Neuronal stem cell (in vitro differentiated cells): ENCODE results near the gene GDF2.

ENCODE experiments used
- DNase-seq: peaks from one replicate; pipeline ENCODE4 v3.0.0-alpha.2; 2013; ENCODE audit warnings: low spot score
- H2AFZ ChIP-seq: one replicate; pipeline ENCODE4 v1.6.1; 2013; ENCODE audit warnings: mild to moderate bottlenecking, low read length, inconsistent platforms
- H2AK5ac ChIP-seq: 2 replicates; pipeline ENCODE4 v1.6.1; 2013; ENCODE audit warnings: low read depth, mild to moderate bottlenecking, inconsistent platforms, low read length, moderate library complexity, mixed read lengths
- H2BK120ac ChIP-seq: 2 replicates; pipeline ENCODE4 v1.6.1; 2013; ENCODE audit warnings: low read depth, mild to moderate bottlenecking, inconsistent platforms, low read length, moderate library complexity, mixed read lengths
- H2BK12ac ChIP-seq: one replicate; pipeline ENCODE4 v1.6.1; 2013; ENCODE audit warnings: low read length, inconsistent platforms
- H2BK15ac ChIP-seq: 2 replicates; pipeline ENCODE4 v1.6.1; 2013; ENCODE audit warnings: mild to moderate bottlenecking, low read length, inconsistent platforms, mixed read lengths
- H2BK5ac ChIP-seq: one replicate; pipeline ENCODE4 v1.6.1; 2013; ENCODE audit warnings: inconsistent platforms, mild to moderate bottlenecking, low read length, moderate library complexity
- H3K14ac ChIP-seq: one replicate; pipeline ENCODE4 v1.6.1; 2013; ENCODE audit warnings: low read length, inconsistent platforms
- H3K18ac ChIP-seq: 2 replicates; pipeline ENCODE4 v1.6.1; 2013; ENCODE audit warnings: low read length, inconsistent platforms
- H3K23ac ChIP-seq: 2 replicates; pipeline ENCODE4 v1.6.1; 2013; ENCODE audit warnings: low read depth, mild to moderate bottlenecking, mixed read lengths, low read length, inconsistent platforms; ENCODE audit not compliant: poor library complexity
- H3K27ac ChIP-seq: replicated peaks from 3 replicates; pipeline ENCODE4 v1.5.1; 2013; ENCODE audit warnings: low read length, inconsistent platforms
- H3K27me3 ChIP-seq, 3 experiments: 2 replicates each; pipeline ENCODE4 v1.6.1; 2013; ENCODE audit warnings: low read length in 3 of 3, mild to moderate bottlenecking in 2 of 3, inconsistent platforms in 1 of 3, low read depth in 1 of 3, mixed read lengths in 1 of 3, moderate library complexity in 1 of 3; ENCODE audit not compliant: control insufficient read depth in 3 of 3, insufficient read depth in 3 of 3
- H3K36me3 ChIP-seq, 2 donors: replicated peaks in 1 of 2; 2 replicates each; pipeline ENCODE4 v1.6.1; 2013; ENCODE audit warnings: low read length in 2 of 2; ENCODE audit not compliant: control insufficient read depth in 2 of 2, insufficient read depth in 2 of 2
- H3K4ac ChIP-seq: 2 replicates; pipeline ENCODE4 v1.6.1; 2013; ENCODE audit warnings: inconsistent platforms, mild to moderate bottlenecking, low read length, moderate library complexity
- H3K4me1 ChIP-seq, 2 donors: 1 replicate in 1 of 2; 2 replicates in 1 of 2; pipeline ENCODE4 v1.6.1; 2013; ENCODE audit warnings: low read length in 2 of 2, low read depth in 1 of 2; ENCODE audit not compliant: control insufficient read depth in 2 of 2, insufficient read depth in 1 of 2
- H3K4me2 ChIP-seq: one replicate; pipeline ENCODE4 v1.6.1; 2013; ENCODE audit warnings: mild to moderate bottlenecking, low read length, inconsistent platforms; ENCODE audit not compliant: insufficient read depth, poor library complexity, severe bottlenecking
- H3K4me3 ChIP-seq, 2 donors: 2 replicates each; pipeline ENCODE4 v1.5.1; 2013; ENCODE audit warnings: low read length in 2 of 2, mild to moderate bottlenecking in 2 of 2, inconsistent platforms in 1 of 2, moderate library complexity in 1 of 2
- H3K79me1 ChIP-seq: one replicate; pipeline ENCODE4 v1.6.1; 2013; ENCODE audit warnings: low read depth, mild to moderate bottlenecking, inconsistent platforms, low read length, moderate library complexity
- H3K9ac ChIP-seq: one replicate; pipeline ENCODE4 v1.6.1; 2013; ENCODE audit warnings: mild to moderate bottlenecking, low read depth, low read length, inconsistent platforms; ENCODE audit not compliant: poor library complexity
- H3K9me3 ChIP-seq, 2 donors: replicated peaks in 1 of 2; 2 replicates each; pipeline versions ENCODE3 to v1.6.1; 2013; ENCODE audit warnings: low read length in 2 of 2, mild to moderate bottlenecking in 2 of 2, inconsistent platforms in 1 of 2, low read depth in 1 of 2, mixed read lengths in 1 of 2, moderate library complexity in 1 of 2; ENCODE audit not compliant: control insufficient read depth in 2 of 2, insufficient read depth in 1 of 2
- H4K8ac ChIP-seq: one replicate; pipeline ENCODE4 v1.6.1; 2013; ENCODE audit warnings: low read depth, mild to moderate bottlenecking, inconsistent platforms, low read length, moderate library complexity
- H4K91ac ChIP-seq: one replicate; pipeline ENCODE4 v1.6.1; 2013; ENCODE audit warnings: low read length, low read depth, mild to moderate bottlenecking, inconsistent platforms; ENCODE audit not compliant: poor library complexity
- WGBS, 2 donors: extraction: QIAGEN DNeasy Blood & Tissue Kit; methylation state at CpG; one replicate each; pipeline ENCODE4 v1.1.7; 2013; ENCODE audit warnings: missing lambda C conversion rate in 2 of 2, mixed read lengths in 1 of 2; ENCODE audit not compliant: insufficient read length in 2 of 2, insufficient replicate concordance in 1 of 2; ENCODE audit errors: extremely low coverage in 2 of 2; 5-methylcytosine and 5-hydroxymethylcytosine counted together

GDF2 gene

DNA sequence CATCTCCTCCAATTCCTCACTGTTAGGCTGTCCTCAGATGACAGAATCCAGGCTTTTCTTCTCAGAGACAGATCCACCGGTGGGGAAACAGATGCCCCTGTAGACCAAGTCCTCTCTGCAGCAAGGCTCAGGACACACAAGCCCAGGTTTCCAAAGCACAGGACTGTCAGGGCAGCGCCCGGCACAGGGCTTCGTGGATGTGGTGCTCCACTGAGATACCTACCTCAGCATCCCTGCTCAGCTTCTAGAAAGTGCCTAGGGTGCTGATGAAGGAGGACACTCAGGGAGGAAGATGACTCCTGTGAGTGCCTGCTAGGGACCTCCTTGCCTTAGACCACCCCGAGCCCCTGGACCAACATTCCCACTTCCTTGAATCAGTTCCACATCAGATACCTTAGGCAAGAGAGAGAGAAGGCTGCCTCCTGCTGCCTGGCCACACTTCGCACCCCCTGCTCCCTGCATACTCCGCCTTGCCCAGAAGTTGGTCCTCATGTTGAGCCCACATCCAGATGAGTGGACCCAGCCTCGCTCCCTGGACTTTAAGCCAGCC is 17.0 kb downstream of the GDF2 start:
- Histone ChIP-seq H3K4me1 (peaks cover 0 to 3% of the 10 kb centered on the region in 2 donors), H2AK5ac (peak overlapping the region; percentile 3), H2BK5ac (no peak overlapping the region), H3K9me3 (no peaks in the 10 kb centered on the region), H3K4me3 (no peak overlapping the region), H2AFZ (no peak overlapping the region), H2BK15ac (peak overlapping the region; percentile 13), H2BK120ac (no peak overlapping the region), H3K27me3 (peaks cover 0 to 3% (median 0%) of the 10 kb centered on the region in 3 experiments), H3K79me1 (no peaks in the 10 kb centered on the region), H3K36me3 (no peaks in the 10 kb centered on the region), H4K8ac (no peak overlapping the region), H3K4ac (no peak overlapping the region), H3K9ac (peak overlapping the region; percentile 61), H3K4me2 (no peak overlapping the region), H3K14ac (no peak overlapping the region), H4K91ac (no peak overlapping the region), H2BK12ac (no peak overlapping the region), H3K18ac (no peak overlapping the region), H3K27ac (no peak overlapping the region), H3K23ac (no peak overlapping the region)
- WGBS, 2 donors = no CpG with 5 or more reads among the region's 8 CpGs
- no peak for DNase-seq

DNA sequence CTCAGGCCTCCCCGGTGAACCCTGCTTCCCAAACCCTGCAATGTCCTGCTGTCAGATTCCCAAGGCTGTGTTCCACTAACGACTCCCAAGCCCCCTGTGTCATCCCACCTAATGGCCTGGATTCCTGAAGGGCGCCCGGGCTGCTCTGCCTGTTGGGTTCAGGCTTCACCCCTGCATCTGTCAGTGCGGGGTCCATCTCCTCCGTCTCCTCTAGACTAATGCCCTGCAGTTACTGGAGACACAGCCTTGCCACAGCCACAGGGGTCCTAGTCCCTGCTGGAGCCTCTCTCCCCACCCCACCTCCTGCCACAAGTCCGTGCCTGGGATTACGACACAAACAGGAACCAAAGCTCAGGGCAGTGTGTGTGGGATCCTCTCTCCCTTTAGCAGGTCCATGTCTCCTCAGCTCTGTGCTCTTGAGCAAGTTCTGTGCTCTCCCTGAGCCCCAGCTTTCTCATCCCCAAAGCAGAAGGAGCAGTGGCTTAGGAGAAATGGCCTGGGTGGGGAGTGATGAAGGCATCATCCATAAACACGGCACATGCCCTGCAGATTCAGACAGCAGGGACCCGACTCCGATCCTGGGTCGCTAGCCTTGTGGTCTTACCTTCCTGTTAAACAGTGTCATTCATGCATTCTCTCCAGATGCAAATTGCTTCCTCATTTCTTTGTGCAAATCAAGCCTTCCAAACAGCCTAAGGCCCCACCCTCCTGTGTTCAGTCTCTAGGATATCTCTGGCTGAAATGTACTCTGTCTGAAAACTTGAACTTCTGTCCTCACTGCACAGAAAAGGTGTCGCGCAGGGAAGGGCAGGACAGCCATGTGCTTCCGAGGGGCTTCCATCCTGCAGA is 17.7 kb downstream of the GDF2 start:
- Histone ChIP-seq H3K27me3 (peaks cover 0 to 6% (median 0%) of the 10 kb centered on the region in 3 experiments), H3K36me3 (no peaks in the 10 kb centered on the region)
- no CpG with 5 or more reads among the region's 15 CpGs for WGBS, 2 donors

DNA sequence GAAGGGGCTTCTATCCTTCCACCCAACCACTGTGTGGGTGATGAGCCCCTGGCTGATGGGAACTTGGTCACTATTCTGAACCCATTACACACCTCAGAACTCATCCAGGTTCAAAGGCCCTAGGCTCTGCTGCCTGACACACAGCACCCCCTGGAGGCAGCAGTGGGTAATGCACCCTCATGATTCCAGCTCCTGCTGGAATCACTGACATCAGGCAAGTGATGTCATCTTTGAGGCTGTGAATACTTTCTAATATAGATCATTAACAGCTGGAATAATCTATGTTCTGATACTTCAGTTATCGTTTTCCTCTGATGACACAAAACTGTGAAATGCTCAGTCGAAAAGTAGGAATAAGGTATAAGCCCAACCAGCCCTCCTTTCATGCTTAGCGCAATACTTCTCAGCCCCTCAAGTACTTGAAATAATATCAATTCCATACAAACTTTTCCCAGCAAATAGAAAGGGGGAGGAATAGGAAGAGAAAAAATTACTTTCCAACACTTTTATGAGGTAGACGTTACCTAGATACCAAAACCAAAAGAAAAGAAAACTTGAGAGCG is 18.4 kb downstream of the GDF2 start:
- H3K27ac ChIP-seq = no peak overlapping the region
- no peak overlapping the region for H3K18ac ChIP-seq
- no peak overlapping the region for H2AK5ac ChIP-seq
- H3K14ac ChIP-seq = no peak overlapping the region
- no peak overlapping the region for H3K4me2 ChIP-seq
- H4K8ac ChIP-seq = no peak overlapping the region
- H3K4me3 ChIP-seq = no peak overlapping the region
- H3K23ac ChIP-seq = no peak overlapping the region
- H3K4me1 ChIP-seq = peaks cover 0 to 3% of the 10 kb centered on the region in 2 donors
- no CpG with 5 or more reads among the region's 5 CpGs for WGBS, 2 donors
- H3K79me1 ChIP-seq = no peaks in the 10 kb centered on the region
- no peak overlapping the region for H3K9ac ChIP-seq
- no peak overlapping the region for H2BK15ac ChIP-seq
- H3K4ac ChIP-seq = no peak overlapping the region
- no peaks in the 10 kb centered on the region for H3K36me3 ChIP-seq
- no peak overlapping the region for H2AFZ ChIP-seq
- DNase-seq = peak; percentile 52
- H3K9me3 ChIP-seq = no peaks in the 10 kb centered on the region
- peaks cover 0 to 3% (median 0%) of the 10 kb centered on the region in 3 experiments for H3K27me3 ChIP-seq
- no peak overlapping the region for H2BK12ac ChIP-seq
- no peak overlapping the region for H4K91ac ChIP-seq
- no peak overlapping the region for H2BK120ac ChIP-seq
- H2BK5ac ChIP-seq = no peak overlapping the region

More for the DNA sequence above, 17.7 kb downstream of the GDF2 start:
- peak overlapping the region; percentile 61 for H2AFZ ChIP-seq
- peak overlapping the region; percentile 61 for H3K9ac ChIP-seq
- H4K8ac ChIP-seq = peak overlapping the region; percentile 33
- H3K4me3 ChIP-seq = no peak overlapping the region
- peak overlapping the region; percentile 37 for H3K23ac ChIP-seq
- H2BK12ac ChIP-seq = no peak overlapping the region
- no peak overlapping the region for H4K91ac ChIP-seq
- H3K79me1 ChIP-seq = no peaks in the 10 kb centered on the region
- H3K27ac ChIP-seq = no peak overlapping the region
- H3K9me3 ChIP-seq = no peaks in the 10 kb centered on the region
- H2BK120ac ChIP-seq = no peak overlapping the region
- peaks cover 0 to 3% of the 10 kb centered on the region in 2 donors for H3K4me1 ChIP-seq
- peak overlapping the region; percentile 66 for H3K18ac ChIP-seq
- no peak overlapping the region for H3K4me2 ChIP-seq
- H2BK5ac ChIP-seq = no peak overlapping the region
- H3K14ac ChIP-seq = no peak overlapping the region
- DNase-seq = no peak
- H3K4ac ChIP-seq = no peak overlapping the region
- H2AK5ac ChIP-seq = peak overlapping the region; percentile 3
- peak overlapping the region; percentile 13 for H2BK15ac ChIP-seq
